SIG-M5 treated with dmso at 0.1 percent for 504 hours (cell line): ENCODE data around the gene LARGE1.
"Not testable (repeated sequence)": the region's sequence is repeated elsewhere in the genome, so short reads cannot be mapped to it uniquely, and the experiment has no call there.

Source experiments
- DNase-seq: peaks from one replicate; lab custom pipeline; 2025; ENCODE audit not compliant: unreplicated experiment; lab: John Stamatoyannopoulos, UW

The LARGE1 gene

GRCh38 chr22:33858653-33859052 is 61.6 kb downstream of the LARGE1 start:
- not testable (repeated sequence) for DNase-seq

GRCh38 chr22:33857767-33858166 is 62.5 kb downstream of the LARGE1 start:
- not testable (repeated sequence) for DNase-seq

GRCh38 chr22:33854724-33855123 is 65.6 kb downstream of the LARGE1 start:
- DNase-seq = no peak

GRCh38 chr22:33853200-33854097 is 66.8 kb downstream of the LARGE1 start:
- no peak for DNase-seq

GRCh38 chr22:33851821-33852384 is 68.4 kb downstream of the LARGE1 start:
- peak; percentile 47 for DNase-seq

GRCh38 chr22:33851240-33851639 is 69.0 kb downstream of the LARGE1 start:
- no peak for DNase-seq

- DNase-seq = no peak
Observed at GRCh38 chr22:33850724-33851123, 69.6 kb downstream of the LARGE1 start.

GRCh38 chr22:33850193-33850592 is 70.1 kb downstream of the LARGE1 start:
- no peak for DNase-seq

- no peak for DNase-seq
Observed at GRCh38 chr22:33848251-33848650, 72.0 kb downstream of the LARGE1 start.

GRCh38 chr22:33844273-33844672 is 76.0 kb downstream of the LARGE1 start:
- DNase-seq = no peak

- DNase-seq = no peak
Observed at GRCh38 chr22:33842421-33843094, 77.7 kb downstream of the LARGE1 start.

GRCh38 chr22:33842006-33842354 is 78.3 kb downstream of the LARGE1 start:
- DNase-seq = no peak

- no peak for DNase-seq
Observed at GRCh38 chr22:33841281-33842005, 78.8 kb downstream of the LARGE1 start.

- DNase-seq = no peak
Observed at GRCh38 chr22:33838644-33839043, 81.6 kb downstream of the LARGE1 start.

- no peak for DNase-seq
Observed at GRCh38 chr22:33837826-33838225, 82.5 kb downstream of the LARGE1 start.

- DNase-seq = no peak
Observed at GRCh38 chr22:33835265-33835664, 85.0 kb downstream of the LARGE1 start.

- no peak for DNase-seq
Observed at GRCh38 chr22:33832558-33833151, 87.6 kb downstream of the LARGE1 start.

GRCh38 chr22:33831651-33832050 is 88.6 kb downstream of the LARGE1 start:
- no peak for DNase-seq

GRCh38 chr22:33831207-33831606 is 89.1 kb downstream of the LARGE1 start:
- no peak for DNase-seq

- no peak for DNase-seq
Observed at GRCh38 chr22:33829546-33830280, 90.6 kb downstream of the LARGE1 start.
